NCI-H524 (cell line): Measurements from ENCODE around the gene DOCK6.

Experiments
- DNase-seq, 2 experiments: peaks; one replicate each; lab custom pipeline; 2025; lab: John Stamatoyannopoulos, UW

The DOCK6 gene

GRCh38 chr19:11225172-11225571, 37.2 kb downstream of the DOCK6 start:
- DNase-seq, result no peak

DNA sequence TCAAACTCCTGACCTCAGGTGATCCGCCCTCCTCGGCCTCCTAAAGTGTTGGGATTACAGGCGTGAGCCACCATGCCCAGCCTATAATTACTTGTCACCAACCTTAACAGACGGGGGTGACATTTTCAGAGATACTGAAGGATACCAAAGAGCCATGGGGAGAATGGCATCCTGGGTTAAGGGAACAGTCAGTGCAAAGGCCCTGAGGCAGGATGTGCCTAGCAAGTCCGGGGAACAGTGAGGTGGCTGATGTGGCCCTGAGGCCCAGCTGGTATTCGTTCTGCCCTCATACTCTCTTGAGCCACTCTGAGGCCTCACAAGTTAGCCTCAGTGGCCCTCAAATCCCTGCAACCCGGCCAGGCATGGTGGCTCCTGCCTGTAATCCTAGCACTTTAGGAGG, 37.9 kb downstream of the DOCK6 start:
- no peak for DNase-seq

DNA sequence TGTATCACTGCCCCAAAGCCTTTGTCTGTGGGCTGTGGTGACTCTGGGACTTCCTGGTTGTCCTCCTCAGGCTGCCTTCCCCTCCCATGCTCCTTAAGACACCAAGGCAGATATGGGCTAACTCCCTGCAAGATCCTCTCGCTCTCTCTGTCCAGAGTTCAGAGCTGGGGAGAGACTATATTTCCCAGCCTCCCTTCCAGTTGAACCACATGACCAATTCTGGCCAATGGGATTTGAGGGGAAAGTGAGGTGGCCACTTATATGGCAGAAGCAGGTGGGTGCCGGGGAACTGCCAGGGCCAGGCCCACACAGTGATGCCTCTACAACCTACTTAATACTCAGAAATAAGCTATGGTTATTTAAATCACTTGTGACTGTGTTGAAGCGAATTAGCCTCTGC, 39.1 kb downstream of the DOCK6 start:
- DNase-seq, result no peak

DNA sequence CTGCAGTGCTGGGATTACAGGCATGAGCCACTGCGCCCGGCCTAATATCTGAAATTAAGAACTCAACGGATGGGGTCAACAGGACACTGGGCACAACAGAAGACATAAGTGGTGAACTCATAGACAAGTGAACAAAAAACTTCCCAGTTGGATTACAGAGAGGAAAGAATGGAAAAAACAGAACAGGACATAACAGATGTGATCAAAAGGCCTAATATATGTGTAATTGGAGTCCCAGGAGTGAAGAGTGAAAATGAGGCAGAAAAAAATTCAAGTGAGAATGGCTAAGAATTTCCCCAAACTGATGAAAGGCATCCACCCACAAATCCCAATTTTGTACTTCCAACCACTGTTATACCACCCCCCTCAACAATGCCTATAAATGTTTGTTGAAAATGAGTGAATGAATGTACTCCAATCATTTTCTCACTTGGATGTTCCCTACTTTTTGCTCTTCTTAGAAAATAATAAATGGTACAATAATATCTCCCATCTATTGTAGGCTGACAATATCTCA, 41.2 kb downstream of the DOCK6 start:
- DNase-seq, result no peak

- no peak for DNase-seq
Measured at GRCh38 chr19:11214387-11214786, 47.9 kb downstream of the DOCK6 start.

- DNase-seq, result no peak
Measured at GRCh38 chr19:11210656-11210928, 51.7 kb downstream of the DOCK6 start.

DNA sequence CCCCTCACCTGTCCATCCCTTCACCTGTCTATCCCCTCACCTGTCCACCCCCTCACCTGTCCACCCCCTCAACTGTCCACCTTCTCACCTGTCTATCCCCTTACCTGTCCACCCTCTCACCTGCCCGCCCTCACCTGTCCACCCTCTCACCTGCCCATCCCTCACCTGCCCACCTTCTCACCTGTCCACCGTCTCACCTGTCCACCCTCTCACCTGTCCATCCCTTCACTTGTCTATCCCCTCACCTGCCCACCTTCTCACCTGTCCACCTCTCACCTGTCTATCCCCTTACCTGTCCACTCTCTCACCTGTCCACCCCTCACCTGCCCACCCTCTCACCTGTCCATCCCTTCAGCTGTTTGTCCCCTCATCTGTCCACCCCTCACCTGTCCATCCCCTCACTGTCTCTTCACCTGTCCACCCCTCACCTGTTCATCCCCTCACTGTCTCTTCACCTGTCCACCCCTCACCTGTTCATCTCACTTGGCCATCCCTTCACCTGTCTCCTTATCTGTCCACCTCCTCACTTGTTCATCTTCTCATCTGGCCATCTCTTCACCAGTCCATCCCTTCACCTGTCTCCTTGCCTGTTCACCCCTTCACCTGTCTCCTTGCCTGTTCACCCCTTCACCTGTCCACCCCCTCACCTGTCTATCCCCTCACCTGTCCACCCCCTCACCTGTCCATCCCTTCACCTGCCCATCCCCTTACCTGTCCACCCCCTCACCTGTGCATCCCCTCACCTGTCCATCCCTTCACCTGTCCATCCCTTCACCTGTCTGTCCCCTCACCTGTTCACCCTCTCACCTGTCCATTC, 52.3 kb downstream of the DOCK6 start:
- no peak for DNase-seq

DNA sequence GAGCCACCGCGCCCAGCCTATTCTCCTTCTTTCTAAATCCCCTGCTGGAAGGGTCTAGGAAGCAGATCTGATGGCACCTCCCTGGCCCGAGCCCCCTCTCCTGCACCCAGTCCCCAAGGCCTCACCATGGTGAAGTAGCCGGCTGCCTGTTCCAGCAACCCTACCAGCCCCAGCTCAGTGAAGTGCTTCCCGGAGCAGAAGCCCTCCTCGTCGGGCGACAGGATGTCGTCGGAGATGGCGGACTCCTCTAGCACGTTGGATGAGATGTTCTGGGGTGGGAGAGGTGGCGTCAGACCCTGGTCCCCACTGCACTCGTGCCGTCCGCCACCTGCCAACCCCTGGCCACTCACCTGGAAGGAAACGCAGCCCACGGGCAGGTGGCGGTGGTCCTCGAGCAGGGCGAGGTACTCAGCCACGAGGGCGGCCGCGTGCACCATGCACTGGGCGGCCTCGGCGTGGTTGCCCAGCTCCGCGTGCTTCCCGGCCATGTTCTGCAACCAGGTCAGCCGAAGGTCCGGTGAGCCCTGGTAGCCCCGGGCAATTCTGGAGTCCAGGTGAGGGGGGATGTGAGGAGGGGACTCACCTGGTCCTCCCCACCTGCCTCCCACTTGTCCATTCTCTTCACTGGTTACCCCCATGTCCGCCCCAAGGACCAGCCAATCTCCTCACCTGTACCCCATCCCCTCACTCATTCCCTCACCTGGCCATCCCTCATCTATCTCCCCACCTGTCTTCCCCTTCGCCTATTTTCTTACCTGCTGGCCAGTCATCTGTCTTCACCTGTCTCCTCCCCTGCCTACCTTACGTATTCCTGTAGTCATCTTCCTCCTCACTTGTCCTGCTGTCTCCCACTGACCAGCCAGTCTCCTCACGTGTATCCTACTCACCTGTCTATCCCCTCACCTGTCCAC, 53.5 kb downstream of the DOCK6 start:
- no peak for DNase-seq

- DNase-seq, result no peak
Measured at GRCh38 chr19:11205939-11206570, 56.3 kb downstream of the DOCK6 start.

GRCh38 chr19:11204943-11205349, 57.4 kb downstream of the DOCK6 start:
- peak in 1 of 2 experiments; percentile 15 for DNase-seq

- no peak for DNase-seq
Measured at GRCh38 chr19:11204076-11204602, 58.2 kb downstream of the DOCK6 start.

DNA sequence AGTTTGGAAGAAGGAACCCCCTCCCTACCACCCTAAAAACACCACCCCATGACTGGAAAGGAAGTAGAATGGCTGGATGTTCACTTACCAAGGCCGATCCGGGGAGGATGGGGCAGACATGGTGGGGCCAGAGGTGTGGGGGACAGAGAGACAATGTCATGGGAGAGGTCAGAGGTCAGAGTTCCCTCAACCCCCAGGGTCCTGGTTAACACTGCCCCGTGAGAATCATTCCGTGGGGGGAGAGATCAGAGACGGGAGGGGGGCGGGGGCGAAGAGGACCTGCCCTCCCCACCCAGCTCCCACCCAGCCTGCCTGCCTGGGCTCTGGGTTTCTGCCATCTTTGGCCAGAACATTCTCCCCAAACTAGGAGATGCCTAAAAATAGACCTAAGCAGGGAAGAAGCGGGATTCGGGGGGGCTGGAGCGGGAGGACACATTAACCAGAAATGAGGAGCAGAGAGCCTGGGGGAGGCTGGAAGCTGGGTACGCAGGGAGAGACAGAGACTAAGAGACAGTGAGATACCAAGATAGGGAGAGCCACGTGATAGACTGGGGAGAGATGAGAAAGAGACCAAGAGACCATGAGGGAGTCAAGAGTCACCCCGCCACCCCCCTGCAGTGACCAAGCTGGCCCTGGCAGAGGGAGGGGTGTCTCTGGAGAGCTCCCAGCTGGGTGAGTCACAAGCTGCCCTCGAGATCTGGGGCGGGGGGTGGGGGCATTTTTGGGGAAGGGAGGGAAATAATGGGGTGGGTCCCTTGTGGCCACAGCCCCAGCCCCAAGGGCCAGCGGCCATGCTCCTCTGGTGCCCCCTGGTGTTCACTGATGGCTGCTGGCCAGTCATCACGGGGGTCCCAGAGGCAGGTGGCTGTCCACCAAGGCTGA, 58.9 kb downstream of the DOCK6 start:
- DNase-seq, result peak in 1 of 2 experiments; percentile 46

DNA sequence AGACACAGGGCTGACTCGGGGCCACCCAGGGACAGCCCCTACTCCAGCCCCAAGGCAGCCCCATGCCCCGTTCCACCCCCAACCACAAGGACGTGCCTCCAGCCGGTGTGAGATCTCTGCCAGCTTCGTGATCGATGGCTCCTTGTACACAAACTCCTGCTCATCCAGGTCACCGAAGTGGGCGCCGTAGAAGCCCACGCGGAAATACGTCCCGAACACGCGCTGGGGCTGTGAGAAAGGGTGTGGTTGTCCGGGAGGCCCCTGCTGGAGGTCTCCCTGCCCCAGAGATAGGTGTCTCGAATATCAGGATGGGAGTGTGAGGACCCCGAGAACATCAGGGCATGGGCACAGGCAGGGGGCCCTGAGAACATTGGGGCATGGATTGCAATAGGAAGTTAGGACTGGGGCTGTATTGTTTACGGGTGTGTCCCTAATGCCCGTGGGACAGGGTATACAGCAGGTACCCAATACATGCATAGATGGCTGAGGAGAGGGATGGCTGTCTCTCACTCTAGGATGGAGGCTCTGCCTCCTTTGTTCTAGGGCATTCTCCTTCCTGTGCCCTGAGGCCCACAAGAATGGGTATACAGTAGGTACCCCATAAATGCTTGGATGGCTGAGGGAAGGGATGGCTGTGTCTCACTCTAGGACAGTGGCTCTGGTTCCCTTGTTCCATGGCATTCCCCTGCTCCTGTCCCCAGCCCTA, 59.7 kb downstream of the DOCK6 start:
- no peak for DNase-seq

DNA sequence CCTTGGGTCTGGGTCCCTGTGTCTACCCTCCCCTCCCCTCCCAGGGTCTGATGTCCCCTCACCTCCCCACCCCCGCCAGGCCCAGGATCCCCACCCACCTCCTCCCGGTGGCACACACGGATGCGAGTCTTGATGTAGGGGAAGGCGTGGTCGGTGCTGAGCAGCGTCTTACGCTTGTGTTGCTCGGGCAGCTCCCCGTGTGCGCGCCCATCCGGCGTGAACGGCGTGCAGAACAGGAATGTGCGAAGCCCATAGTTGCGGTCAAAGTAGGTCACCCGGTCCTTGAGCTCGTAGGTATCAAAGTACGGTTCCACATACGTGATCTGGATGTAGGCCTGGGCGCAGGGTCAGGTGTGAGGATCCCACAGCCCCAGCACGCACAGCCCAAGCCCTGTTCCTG, 60.5 kb downstream of the DOCK6 start:
- no peak for DNase-seq

DNA sequence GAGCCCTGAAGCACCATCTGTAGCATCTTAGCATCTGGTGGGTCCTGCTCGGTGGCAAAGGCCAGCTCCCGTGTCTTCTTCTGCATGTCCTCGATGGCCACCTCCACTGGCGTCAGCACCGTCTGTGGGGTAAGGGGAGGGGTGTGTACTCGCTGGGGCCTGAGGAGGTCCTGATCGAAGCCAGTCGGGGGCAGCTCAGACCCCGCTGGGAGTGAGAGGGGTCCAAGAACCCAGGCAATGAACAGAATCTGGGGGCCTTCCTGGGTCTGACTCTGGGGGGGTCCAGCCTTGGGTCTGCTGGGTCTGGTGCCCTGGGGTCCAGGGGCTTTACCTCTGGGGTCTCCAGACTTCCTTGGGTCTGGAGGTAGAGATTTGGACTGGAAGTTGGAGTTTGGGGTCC, 61.4 kb downstream of the DOCK6 start:
- no peak for DNase-seq

- no peak for DNase-seq
Measured at GRCh38 chr19:11200015-11200574, 62.2 kb downstream of the DOCK6 start.

- no peak for DNase-seq
Measured at GRCh38 chr19:11199517-11199916, 62.8 kb downstream of the DOCK6 start.

- no peak for DNase-seq
Measured at GRCh38 chr19:11198769-11199424, 63.4 kb downstream of the DOCK6 start.

GRCh38 chr19:11198175-11198534, 64.2 kb downstream of the DOCK6 start:
- DNase-seq, result no peak
